Stimulated activated CD4-positive, alpha-beta T cell treated with anti-CD3 and anti-CD28 coated beads, TNF-alpha, amount 100 ng/mL, for 4 hours (primary cell): ENCODE results near the gene ABLIM2.

Experiments
- DNase-seq, 3 experiments: peaks; one replicate each; pipeline ENCODE4 v3.0.0-alpha.2; 2020; ENCODE audit warnings: low read depth in 3 of 3

ABLIM2 gene

DNA sequence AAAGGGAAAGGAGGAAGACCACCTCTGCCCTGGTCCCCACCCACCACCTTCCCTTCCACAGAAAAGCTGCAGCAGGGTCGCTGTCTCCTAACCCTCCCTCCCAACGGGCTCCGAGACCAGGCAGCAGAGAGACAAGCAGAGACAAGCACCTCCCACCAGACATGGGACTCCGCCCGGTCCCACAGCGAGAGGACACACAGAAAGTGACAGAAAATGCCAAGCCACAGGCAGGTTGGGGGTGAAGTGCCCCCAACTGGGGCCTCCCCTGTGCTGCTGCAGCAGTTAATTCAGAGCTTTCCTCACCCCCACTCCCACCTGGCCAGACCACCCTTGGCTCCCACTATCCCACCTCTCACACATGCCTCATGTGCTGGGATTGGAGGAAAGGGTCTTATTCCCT, 154.5 kb downstream of the ABLIM2 start:
- no peak for DNase-seq

DNA sequence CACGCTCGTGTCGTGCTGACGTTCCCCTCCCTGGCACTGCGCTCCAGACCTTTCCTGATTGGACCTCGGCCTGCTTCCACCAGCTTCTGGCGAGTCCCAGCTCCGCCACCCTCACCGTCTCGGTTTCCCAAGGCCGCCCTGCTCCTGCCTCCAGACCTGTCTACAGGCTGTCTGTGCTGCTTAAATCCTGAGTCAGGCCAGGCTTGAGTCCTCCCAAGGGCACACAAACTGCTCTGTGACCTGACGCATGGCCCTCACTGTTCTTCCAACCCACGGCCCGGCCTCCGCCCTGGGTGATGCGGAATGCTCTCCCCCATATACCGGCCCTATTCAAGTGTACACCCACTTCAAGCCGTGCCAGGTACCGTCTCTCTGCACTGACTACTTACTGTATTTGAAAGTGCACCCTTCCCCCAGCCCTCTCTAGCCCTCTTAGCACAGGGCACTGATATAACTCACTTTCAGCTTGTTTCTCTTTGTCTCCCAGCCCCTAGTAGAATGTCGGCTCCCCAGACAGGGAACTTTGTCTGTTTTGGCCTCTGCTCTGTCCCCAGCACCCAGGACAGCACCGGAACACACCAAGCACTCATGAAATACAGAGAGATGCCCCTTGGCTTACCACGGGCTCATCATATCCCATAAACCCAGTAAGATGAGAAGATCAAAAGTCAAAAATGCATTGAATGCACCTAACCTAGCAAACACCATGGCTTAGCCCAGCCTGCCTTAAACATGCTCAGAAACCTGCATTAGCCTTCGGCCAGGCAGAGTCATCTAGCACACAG, 155.9 kb downstream of the ABLIM2 start:
- DNase-seq = no peak

DNA sequence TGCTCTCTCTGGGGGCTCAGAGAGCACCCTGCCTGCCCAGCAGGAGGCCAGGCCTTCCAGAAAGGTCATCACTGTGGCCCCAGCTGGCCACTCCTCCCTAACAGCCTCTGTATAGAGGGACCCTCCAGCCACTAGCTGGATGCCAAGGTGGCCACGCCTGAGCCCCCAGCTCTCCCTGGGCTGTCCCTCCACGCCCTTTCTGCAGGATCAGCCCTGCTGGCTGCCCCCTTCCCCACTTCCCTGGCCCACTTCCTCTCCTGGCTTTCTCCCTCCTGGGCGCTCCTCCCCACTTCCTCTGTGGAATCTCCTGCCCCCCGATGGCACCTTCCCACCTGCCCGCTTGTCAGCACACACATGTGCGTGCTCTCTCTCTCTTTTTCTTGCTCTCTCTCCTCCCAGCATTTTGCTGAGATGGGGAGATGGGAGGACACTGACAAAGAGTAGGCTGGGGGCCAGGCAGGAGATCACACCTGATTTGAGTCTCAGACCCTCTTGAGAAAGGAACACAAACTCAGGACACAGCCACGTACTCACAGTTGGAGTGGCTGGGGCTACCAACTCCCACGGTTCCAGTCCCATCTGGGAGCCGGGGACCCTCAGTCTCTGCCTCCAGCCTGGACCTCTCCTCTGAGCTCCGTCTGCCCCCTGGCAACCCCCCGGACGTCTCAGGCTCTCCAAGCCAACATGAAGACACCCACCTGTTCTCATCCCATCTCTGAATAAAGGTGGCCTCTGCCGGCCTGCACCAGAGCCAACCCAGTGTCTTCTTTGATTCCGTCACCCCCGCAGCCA, 156.9 kb downstream of the ABLIM2 start:
- DNase-seq = no peak

DNA sequence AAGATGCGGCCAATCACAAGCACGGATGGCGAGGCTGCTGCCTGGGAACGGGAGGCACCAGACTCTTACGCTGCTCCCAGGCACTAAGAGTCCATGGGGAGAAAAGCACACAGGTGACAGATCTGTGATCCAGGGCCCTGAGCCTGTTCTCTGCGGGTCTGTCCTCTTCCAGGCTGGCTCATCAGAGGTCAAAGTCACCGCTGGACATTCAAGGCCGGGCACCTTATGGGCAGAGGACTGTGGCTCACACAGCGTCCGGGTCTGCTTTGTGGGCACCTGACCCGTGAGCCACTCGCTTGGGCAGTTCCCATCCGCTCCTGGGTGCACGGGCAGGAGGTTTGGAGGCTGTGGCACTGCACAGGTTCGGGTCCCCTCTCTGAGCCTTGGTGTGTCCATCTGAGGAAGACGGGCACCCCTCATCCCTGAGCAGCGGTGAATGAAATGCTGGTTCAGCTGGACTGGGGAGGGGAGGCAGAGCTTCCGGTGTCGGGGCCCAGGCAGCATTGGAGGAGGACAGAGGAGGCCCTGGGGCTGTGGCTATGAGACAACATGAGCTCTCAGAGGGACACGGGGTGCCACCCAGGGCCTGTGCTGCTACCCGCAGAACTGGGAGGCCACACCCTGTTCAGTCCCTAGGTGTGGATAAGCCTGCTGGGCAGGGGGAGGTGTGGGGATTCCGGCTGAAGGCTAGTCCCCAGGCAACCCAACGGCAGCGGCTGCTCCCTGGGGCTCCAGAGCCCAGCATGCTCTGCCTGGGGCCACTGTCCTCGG, 157.7 kb downstream of the ABLIM2 start:
- DNase-seq = no peak

DNA sequence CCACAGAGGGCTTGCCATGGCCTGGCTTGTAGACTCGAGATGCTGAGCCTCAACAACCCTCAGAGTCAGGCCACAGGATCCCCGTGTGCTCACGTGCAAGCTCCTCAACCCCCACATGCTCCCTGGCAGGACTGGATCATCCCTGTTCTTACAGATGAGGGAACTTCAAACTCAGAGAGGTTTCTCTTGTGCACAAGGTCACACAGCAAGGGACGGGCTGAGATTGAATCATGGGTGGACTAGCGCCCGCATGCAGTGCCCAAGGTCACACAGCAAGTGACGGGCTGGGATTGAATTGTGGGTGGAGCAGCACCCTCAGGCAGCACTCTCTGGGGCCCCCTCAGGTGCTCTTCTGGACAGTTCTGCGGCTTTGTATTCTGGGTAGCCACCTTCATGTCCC, 158.4 kb downstream of the ABLIM2 start:
- DNase-seq = no peak

DNA sequence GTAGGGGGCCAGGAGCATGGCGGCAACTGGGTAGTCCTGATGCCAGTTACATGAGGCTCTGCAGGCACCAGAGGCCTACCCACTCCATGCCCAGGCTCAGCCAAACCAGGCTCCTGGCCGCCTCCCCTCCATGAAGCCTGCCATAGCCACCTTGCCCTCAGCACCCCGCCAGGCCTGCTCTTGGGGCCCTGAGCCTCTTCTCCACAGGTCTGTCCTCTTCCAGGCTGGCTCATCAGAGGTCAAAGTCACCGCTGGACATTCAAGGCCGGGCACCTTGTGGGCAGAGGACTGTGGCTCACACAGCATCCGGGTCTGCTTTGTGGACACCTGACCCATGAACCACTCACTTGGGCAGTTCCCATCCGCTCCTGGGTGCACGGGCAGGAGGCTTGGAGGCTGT, 158.9 kb downstream of the ABLIM2 start:
- no peak for DNase-seq

DNA sequence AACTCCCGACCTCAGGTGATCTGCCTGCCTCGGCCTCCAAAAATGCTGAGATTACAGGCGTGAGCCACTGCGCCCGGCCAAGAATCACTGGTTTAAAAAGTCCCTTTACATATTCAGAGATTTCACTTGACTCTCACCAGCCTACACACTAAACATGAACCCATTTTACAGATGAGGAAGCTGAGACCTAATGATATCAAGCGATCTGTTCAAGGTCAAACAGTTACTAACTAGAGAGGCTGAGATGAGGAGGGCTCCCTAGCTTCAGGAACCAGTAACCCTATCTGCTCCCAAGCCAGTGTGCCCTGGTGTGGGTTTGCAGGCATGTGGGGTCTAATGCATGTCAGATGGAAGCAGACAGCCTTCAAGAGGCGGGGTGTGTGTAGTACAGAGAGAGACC, 159.3 kb downstream of the ABLIM2 start:
- DNase-seq = no peak

DNA sequence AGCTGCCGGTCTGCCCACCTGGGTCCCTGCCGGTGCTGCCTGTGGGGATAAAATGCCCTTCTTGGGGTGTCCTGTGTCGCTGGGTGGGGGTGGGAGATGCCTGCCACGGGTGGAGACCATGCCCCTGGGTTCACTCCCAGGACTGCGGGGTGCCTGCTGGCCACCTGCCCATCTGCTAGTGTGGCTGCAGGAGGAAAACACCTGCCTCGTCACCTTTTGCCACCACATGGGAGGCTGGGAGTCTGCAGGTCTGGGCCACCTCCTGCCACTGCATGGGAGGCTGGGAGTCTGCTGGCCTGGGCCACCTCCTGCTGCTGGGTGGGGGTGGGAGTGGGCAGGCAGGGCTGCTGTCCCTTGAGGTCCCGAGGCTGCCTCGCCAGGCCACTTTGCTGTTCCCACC, 160.2 kb downstream of the ABLIM2 start:
- no peak for DNase-seq

DNA sequence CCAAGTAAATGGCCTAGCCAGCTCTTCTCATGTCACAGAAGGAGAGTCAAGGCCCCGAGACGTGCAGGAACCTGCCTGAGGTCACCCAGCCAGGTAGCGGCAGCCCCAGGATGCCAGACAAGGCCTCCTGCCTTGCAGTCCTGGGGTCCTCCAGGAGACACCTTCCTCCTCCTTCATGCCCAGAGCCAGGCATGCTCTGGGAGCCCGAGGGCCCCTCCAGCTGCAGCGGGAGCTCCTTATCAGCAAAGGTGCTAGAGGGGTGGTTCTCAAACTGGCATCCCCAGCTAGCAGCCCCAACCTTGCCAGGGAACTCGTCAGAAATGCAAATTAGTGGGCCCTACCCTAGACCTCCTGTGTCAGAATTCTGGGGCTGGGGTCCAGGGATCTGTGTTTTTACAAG, 162.7 kb downstream of the ABLIM2 start:
- DNase-seq = no peak

DNA sequence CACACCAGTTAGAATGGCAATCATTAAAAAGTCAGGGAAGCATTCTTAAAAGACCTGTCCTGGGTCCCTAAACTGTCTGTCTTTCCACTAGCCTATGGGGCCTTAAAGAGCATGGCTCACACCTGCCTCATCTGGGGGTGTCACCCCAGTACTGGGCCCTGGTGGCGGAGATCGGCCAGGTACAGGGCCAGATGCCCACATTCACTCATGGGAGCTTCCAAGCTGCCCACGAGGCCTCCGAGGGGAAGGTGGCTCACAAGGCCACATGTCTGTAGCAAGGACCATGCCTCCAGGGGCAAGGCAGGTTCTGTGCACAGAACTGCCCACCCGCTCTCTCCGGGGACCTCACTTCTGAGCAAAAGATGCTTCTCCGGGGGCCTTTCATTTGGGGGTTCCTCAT, 163.5 kb downstream of the ABLIM2 start:
- no peak for DNase-seq

DNA sequence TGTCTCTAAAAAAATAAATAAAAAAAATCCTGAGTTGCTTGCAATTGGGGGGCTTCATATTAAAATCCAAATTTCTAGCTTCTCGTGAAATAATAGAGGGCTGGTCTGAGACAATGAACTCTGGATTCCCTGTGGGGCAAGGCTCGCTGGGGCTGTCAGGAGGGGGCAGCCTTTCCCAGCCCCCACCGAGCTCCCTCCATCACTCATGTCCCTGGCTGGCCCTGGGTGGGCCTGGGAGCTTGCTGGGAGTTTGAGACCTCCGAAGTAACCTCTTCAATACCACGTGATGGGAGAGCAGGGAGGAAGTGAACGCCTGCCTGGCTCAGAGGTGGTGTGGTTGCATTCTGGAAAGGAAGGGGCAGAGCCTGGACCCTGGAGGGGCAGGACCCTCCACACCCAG, 164.9 kb downstream of the ABLIM2 start:
- DNase-seq = no peak

DNA sequence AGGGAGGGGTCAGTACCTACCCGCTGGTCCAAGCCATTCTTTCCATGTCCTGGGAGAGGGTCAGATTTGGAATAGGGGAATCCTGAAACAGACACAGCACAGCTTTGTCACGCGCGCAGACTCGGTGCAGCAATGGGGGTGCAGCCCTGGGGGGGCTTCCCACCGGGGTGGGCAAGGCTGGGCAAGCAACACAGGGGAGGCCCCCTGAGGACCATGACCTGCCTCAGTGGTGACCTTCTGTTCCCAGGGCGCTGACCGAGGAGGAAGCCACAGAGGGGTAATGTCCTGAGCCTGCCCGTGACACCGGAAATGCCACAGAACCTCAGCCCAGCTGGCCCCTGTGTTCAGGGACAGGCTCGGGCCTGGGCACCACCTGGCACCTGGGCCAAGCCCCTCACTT, 165.8 kb downstream of the ABLIM2 start:
- no peak for DNase-seq

DNA sequence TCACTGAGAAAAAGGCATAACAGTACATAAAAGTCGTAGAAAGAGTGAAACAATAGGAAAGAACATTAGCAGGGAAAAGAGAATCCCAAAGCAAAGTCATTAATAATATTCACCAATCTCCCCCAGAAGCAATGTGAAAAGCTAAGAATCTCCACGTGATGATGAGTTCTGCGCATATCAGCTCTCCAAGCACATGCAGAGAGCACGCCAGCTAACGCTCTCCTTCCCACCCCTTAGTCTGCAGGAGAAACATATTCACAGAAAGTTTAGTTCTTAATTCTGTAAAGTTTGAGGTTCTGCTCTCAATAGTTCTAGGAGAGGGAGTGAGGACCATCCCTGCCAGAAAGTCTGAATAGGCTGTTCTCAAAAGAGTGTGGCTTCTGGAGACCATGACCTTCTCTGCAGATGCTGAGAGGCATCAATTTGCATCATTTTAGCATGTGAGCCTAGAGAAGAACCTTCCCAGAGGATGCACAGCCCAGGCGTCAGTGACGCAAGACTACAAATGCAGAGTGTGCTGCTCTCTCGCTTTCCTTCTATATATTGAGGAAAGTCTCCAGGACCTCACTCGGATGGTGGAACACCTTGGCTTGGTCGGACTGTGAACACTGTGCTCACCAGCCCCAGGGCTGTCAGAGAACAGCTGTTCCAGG, 167.7 kb downstream of the ABLIM2 start:
- DNase-seq = no peak

DNA sequence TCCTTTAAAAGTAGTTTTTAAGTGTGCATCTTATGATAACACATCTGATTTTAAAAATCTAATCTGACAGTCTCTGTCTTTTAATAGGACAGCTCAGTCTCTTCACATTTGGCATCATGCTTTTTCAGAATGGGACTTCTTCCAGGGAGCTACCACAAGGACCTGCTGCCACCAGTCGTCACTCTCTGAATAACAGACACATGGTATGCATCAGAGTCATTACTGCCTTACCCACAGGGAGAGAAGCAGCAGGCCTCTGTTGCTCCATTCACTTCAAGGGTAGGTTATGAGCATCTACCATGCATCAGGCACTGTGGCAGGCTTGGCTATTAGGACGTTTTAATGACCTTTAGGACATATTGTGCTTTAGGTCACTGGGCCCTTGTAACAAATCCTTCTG, 169.0 kb downstream of the ABLIM2 start:
- no peak for DNase-seq

DNA sequence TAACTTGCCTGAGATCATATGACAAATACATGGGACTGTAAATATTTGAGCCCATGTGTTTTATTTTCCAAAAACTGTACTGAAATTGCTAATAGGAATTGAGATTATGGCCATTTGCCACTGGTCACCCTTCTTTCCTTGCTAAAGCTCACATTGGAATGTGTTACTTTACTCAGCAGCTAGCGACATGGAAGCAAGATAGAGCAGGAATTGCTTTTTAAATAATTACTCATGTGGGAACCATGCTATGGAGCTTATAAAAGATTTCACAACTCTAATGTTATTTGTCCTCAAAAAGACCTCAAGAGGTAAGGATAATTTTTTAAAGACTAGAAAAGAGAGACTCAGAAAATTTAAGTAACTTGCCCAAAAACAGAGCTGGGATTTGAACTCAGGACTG, 170.2 kb downstream of the ABLIM2 start:
- DNase-seq = no peak

DNA sequence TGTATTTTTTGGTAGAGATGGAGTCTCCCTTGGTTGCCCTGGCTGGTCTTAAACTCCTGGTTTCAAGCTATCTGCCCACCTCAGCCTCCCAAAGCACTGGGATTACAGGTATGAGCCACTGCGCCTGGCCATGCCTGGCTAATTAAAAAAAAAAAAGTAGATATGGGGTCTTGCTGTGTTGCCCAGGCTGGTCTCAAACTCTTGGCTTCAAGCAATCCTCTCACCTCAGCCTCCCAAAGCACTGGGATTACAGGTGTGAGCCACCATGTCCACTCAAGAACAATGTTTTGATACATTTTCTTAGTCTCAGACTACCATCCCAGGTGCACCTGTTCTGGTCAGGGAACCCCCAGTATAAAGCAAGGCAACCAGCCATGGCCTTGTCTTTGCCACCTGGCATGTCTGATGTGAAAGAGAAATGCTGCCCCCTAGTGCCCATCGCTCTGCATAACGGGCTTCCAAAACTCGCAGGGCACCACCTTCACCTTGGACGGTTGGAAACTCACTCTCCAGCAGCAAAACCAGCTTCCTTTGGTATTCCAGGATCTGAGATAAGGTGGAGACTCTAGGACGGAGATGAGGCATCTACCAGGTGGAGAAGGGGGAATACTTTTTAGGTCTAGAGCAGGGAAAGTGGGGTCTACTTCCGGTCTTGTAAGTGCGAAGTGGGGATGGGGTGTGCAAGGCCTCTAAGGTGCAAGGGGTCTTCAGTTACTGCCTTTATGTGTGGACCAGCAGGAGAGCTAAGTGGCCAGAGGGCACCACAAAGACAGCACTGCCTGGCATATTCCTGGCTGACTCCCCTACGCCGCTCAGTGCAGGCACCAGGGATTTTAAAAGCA, 171.2 kb downstream of the ABLIM2 start:
- peak; percentile 52 to 61 (median 53) for DNase-seq

DNA sequence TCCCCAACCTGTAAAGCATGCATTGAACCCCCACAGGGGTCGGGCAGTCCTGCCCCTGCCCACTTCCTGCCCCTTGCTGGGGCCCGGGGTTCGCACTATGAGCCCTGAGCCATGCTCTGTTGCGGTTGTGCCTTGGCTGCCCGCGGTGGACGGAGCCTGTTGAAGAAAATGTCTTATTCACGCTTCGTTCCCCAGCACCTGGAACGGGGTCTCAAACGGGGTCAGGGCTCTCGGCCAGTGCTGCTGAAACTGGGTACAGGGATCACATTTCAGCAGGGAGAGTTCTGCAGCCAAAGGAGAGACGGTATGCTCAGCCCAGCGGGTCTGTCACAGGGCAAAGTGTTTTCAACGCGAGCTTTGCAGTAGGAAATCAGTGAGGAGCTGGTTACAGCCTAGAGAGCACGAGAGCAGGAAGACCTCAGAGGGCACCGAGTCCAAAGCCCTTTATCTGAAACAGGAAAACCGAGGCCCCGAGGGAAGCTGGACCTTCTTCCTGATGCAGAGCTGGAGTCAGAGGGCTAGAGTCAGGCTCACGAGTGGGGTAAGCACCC, 172.6 kb downstream of the ABLIM2 start:
- no peak for DNase-seq

DNA sequence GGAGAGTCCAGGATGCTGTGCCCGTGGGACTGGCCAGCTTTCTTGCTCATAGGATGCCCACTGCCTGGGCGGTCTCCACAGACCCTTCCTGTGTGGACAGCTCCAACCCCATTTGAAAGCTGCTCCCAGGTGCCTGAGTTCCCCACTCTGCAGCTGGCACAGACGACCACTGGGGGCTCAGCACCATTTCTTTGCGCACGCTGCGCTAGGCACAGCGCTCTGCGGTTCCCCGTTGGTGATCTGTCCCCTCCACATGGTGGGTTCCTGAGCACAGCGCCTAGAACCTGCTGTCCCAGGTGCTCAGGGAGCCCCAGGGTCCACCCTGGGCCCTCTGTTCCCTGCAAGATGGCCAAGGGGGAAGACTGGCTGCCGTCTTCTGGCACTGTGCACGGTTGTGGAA, 173.5 kb downstream of the ABLIM2 start:
- no peak for DNase-seq

DNA sequence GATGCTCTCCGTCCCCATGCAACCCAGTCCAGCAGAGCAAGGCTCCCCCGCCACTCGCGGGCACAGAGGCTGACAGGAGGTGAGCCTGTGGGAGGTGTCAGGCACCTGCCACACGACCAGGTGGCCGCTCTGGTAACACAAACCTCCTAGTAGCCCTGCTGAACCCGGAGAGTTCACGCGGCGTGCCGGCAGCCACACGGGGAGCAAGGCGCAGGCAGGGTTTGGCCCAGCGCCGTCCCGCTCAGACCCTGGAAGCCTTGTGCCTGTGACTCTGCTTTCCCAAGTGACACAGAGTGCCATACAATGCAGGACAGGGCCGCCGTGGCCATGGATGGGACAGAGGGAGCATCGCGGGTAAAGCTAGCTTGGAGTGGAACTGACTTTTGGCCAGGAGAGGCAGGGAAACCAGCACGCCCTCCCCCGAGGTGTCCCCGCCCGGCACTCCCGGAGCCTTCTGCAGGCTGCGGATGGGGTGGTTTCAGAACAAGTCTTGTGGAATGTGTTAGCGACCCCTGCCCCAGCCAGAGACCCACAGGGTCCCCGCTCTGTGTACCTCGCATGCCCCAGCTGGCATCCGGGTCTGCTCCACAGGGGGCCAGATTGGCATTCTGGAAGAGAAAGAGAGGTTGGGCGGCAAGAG, 174.2 kb downstream of the ABLIM2 start:
- DNase-seq = no peak

DNA sequence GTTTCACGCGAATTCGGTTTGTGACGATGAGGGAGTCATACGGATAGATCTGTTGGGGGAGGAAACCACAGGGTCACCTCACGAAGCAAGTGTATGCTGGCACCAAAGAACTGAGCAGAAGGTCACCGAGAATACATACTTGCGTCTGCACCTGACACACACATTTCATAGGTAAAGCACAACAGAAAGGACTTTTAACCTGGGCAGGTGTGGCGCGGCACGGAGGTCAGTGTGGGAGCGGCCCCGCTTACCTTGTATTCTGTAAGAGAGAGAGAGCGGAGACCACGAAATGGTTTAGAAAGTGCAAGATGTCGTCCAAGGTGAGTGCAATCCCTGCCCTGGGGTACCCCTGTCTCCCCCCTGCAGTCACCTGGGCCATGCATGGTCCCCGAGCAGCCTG, 175.3 kb downstream of the ABLIM2 start:
- no peak for DNase-seq
